Inferior parietal cortex (tissue), 1 donor: ENCODE results near the gene SFT2D3.
"Not testable (repeated sequence)": the region's sequence is repeated elsewhere in the genome, so short reads cannot be mapped to it uniquely, and the experiment has no call there.

Source experiments
- DNase-seq: peaks from one replicate; pipeline ENCODE4 v3.0.0-alpha.2; 2016; ENCODE audit errors: extremely low spot score

The SFT2D3 gene

GRCh38 chr2:127743477-127744026 is 42.3 kb downstream of the SFT2D3 start:
- DNase-seq = no peak

- no peak for DNase-seq
Measured at GRCh38 chr2:127747621-127748020, 46.3 kb downstream of the SFT2D3 start.

DNA sequence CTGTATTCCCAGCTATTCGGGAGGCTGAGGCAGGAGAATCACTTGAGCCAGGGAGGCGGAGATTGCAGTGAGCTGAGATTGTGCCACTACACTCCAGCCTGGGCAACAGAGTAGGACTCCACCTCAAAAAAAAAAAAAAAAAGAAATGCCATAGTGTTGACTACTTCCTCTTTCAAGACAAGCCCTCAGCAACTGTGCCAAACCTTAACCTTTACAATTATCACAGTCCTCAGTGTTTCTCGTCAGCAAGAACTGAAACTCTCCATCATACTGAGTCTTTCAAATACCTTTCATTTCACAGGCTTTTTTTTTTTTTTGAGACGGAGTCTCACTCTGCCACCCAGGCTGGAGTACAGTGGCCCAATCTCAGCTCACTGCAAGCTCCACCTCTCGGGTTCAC is 48.2 kb downstream of the SFT2D3 start:
- DNase-seq = not testable (repeated sequence)

- DNase-seq = no peak
Measured at GRCh38 chr2:127753374-127753773, 52.1 kb downstream of the SFT2D3 start.

DNA sequence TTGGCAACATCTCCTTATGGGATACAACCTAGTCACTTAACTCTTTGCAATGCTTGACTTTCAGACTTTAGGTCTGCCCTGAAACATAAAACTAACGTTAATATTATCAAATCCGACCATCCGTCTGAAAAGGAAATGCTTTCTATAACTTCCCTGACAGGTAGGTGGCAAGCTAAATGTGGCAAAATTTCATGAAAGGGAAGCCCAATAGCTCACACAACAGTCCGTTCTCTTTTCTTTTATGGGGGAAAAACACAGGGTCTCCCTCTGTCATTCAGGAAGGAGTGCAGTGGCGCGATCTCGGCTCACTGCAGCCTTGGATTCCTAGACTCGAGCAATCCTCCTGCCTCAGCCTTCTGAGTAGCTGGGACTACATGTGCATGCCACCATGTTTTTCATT is 52.9 kb downstream of the SFT2D3 start:
- DNase-seq = no peak
